ENCODE results near the gene FAM149A.

The FAM149A gene

GRCh38 chr4:186221624-186222023 lies 117.1 kb downstream of the FAM149A start:
- Histone ChIP-seq H3K4me2 (no peak overlapping the region), H2AFZ (ENCODE audit: low read depth) (no peak overlapping the region)
- TF ChIP-seq CTCF (conservative IDR thresholded peaks at IDR 0.05; ENCODE audit: low read depth, low read length) = no peak

More at GRCh38 chr4:186221624-186222023, 117.1 kb downstream of the FAM149A start:
- Histone ChIP-seq H3K79me2 (ENCODE audit: insufficient read depth, low read depth) (no peaks in the 10 kb centered on the region), H3K9ac (no peak overlapping the region), H3K27ac (no peak overlapping the region), H4K20me1 (ENCODE audit: insufficient read depth) (no peaks in the 10 kb centered on the region), H3K4me1 (ENCODE audit: low read depth, poor library complexity, severe bottlenecking) (no peaks in the 10 kb centered on the region), H3K4me3 (IDR thresholded peaks at IDR 0.05; ENCODE audit: insufficient read depth, low read depth, low read length) (no peak overlapping the region), H3K27me3 (ENCODE audit: insufficient read depth, low read depth) (no peaks in the 10 kb centered on the region), H3K36me3 (ENCODE audit: insufficient read depth) (no peaks in the 10 kb centered on the region)

All from KMS-11 (cell line).